B cell (primary cell): ENCODE data around the gene GASK1A. TPM values are rescaled to one million over a fixed set of nuclear protein-coding genes. Genes with fewer than 3 reads are reported as not detected.

Experiments
- ATAC-seq: fragments of 200-7000 bp; cut with Tn5 transposase; one replicate; pipeline ENCODE4 v1.10.0; 2021; ENCODE audit warnings: low read depth, mild to moderate bottlenecking, moderate number of reproducible peaks, moderate library complexity
- CTCF ChIA-PET: fragments of 350-600 bp; sonication (Branson Sonifier 250); formaldehyde crosslinking; loops from one replicate; lab custom pipeline; 2021; ENCODE audit warnings: antibody characterized with exemption, inconsistent platforms; lab: Charles Lee
- POLR2A ChIA-PET: fragments of 350-600 bp; sonication (Branson Sonifier 250); formaldehyde crosslinking; loops from one replicate; lab custom pipeline; 2021; ENCODE audit warnings: antibody characterized with exemption; lab: Charles Lee
- DNase-seq: peaks from one replicate; pipeline ENCODE4 v3.0.0; 2013
- H2AFZ ChIP-seq: 2 replicates; pipeline ENCODE4 v1.6.1; 2012; ENCODE audit warnings: mild to moderate bottlenecking, low read depth, low read length; ENCODE audit not compliant: insufficient read depth, poor library complexity, severe bottlenecking
- H3K27ac ChIP-seq, 2 donors: 1 replicate in 1 of 2; 2 replicates in 1 of 2; pipeline ENCODE4 v1.5.1; 2012 to 2013; ENCODE audit warnings: low read length in 2 of 2, mild to moderate bottlenecking in 2 of 2, moderate library complexity in 1 of 2
- H3K27me3 ChIP-seq, 4 experiments: fragments of 200-600 bp in 1 of 4; sonication (generic) in 1 of 4; replicated peaks in 1 of 4; 1 replicate in 2 of 4; 2 replicates in 2 of 4; pipeline versions ENCODE4 v1.6.1 to v1.7.0; 2013 to 2016; ENCODE audit warnings: low read length in 3 of 4, mild to moderate bottlenecking in 2 of 4, mixed read lengths in 1 of 4, moderate library complexity in 1 of 4; ENCODE audit not compliant: insufficient read depth in 4 of 4, control insufficient read depth in 3 of 4; ENCODE audit errors: control extremely low read depth in 1 of 4
- H3K36me3 ChIP-seq, 2 experiments: replicated peaks in 1 of 2; 1 replicate in 1 of 2; 2 replicates in 1 of 2; pipeline versions ENCODE4 v1.6.1 to v1.7.1; 2013; ENCODE audit warnings: low read length in 1 of 2; ENCODE audit not compliant: insufficient read depth in 2 of 2, control insufficient read depth in 1 of 2; ENCODE audit errors: control extremely low read depth in 1 of 2, extremely low read depth in 1 of 2
- H3K4me1 ChIP-seq, 2 donors: fragments of 200-600 bp in 1 of 2; sonication (generic) in 1 of 2; 1 replicate in 1 of 2; 2 replicates in 1 of 2; pipeline versions ENCODE4 v1.5.1 to v1.6.1; 2013 to 2017; ENCODE audit warnings: low read length in 2 of 2; ENCODE audit not compliant: control insufficient read depth in 2 of 2, insufficient read depth in 2 of 2
- H3K4me2 ChIP-seq: replicated peaks from 2 replicates; pipeline ENCODE3; 2012; ENCODE audit warnings: mild to moderate bottlenecking, low read depth, low read length; ENCODE audit not compliant: poor library complexity, severe bottlenecking
- H3K4me3 ChIP-seq, 5 experiments: fragments of 200-600 bp in 1 of 5; sonication (generic) in 1 of 5; 1 replicate in 3 of 5; 2 replicates in 2 of 5; pipeline versions ENCODE4 v1.5.1 to v1.7.0; 2011 to 2016; ENCODE audit warnings: low read length in 4 of 5, mild to moderate bottlenecking in 4 of 5, low read depth in 2 of 5, control low read depth in 1 of 5, moderate library complexity in 1 of 5; ENCODE audit not compliant: insufficient read depth in 1 of 5; ENCODE audit errors: control extremely low read depth in 1 of 5, extremely low read depth in 1 of 5
- H3K79me2 ChIP-seq: fragments of 200-600 bp; sonication (generic); one replicate; pipeline ENCODE4 v1.6.0; 2016; ENCODE audit warnings: low read length; ENCODE audit not compliant: control insufficient read depth, insufficient read depth
- H3K9ac ChIP-seq: fragments of 200-600 bp; sonication (generic); 2 replicates; pipeline ENCODE4 v1.6.1; 2017; ENCODE audit warnings: mild to moderate bottlenecking, low read length, moderate library complexity
- H3K9me3 ChIP-seq, 3 donors: one replicate each; pipeline versions ENCODE4 v1.6.1 to v1.7.1; 2013; ENCODE audit warnings: low read length in 2 of 3; ENCODE audit not compliant: control insufficient read depth in 2 of 3, insufficient read depth in 1 of 3; ENCODE audit errors: control extremely low read depth in 1 of 3
- H4K20me1 ChIP-seq: 2 replicates; pipeline ENCODE4 v1.6.0; 2012; ENCODE audit warnings: mild to moderate bottlenecking, low read length; ENCODE audit not compliant: insufficient read depth, control insufficient read depth, poor library complexity, severe bottlenecking
- H3K27ac Mint-ChIP-seq: one replicate; pipeline ENCODE4 v1.8.0; 2021; ENCODE audit warnings: mixed read lengths
- H3K27me3 Mint-ChIP-seq: one replicate; pipeline ENCODE4 v1.8.0; 2021; ENCODE audit warnings: mixed read lengths
- H3K4me1 Mint-ChIP-seq: one replicate; pipeline ENCODE4 v1.8.0; 2021; ENCODE audit warnings: mixed read lengths
- H3K4me3 Mint-ChIP-seq: one replicate; pipeline ENCODE4 v1.8.0; 2021; ENCODE audit warnings: mixed read lengths
- H3K9me3 Mint-ChIP-seq: one replicate; pipeline ENCODE4 v1.8.0; 2022; ENCODE audit warnings: mixed read lengths; ENCODE audit not compliant: insufficient read depth
- EZH2 ChIP-seq: IDR thresholded peaks from 2 replicates; pipeline ENCODE4 v1.6.1; 2012; ENCODE audit warnings: borderline replicate concordance, low read depth, mild to moderate bottlenecking, moderate library complexity, low read length; ENCODE audit not compliant: insufficient read depth, poor library complexity, severe bottlenecking
- WGBS: methylation state at CpG from one replicate; pipeline ENCODE4 v1.1.5; 2013; ENCODE audit warnings: missing lambda C conversion rate; ENCODE audit not compliant: insufficient coverage; 5-methylcytosine and 5-hydroxymethylcytosine counted together
- intact Hi-C: fragments of 100-400 bp; cut with micrococcal nuclease; formaldehyde crosslinking; loops from one replicate; pipeline ENCODE4 v1.10.0; 2022
- polyA plus RNA-seq: library from polyadenylated mRNA; depleted of rRNA; stranded (reverse); fragments of >200 nt; gene quantifications from 2 replicates; pipeline ENCODE4 v1.2.3, GENCODE V29; 2012
- total RNA-seq, 2 donors: library from RNA; stranded (reverse); fragments of 120-200 nt in 1 of 2; gene quantifications; 1 replicate in 1 of 2; 2 replicates in 1 of 2; pipeline versions ENCODE4 v1.2.3 to v1.2.4, GENCODE V29; 2013 to 2022
- TF ChIP-seq, protein P1 (sequence below): fragments of 200-600 bp; IDR thresholded peaks from one replicate; pipeline ENCODE4 v1.8.0; 2022; ENCODE audit warnings: antibody characterized with exemption, mild to moderate bottlenecking

GASK1A gene
- total and polyA plus RNA-seq, 2 donors (not counting 1 experiment from before 2014, with no cell fraction given), result not detected

DNA sequence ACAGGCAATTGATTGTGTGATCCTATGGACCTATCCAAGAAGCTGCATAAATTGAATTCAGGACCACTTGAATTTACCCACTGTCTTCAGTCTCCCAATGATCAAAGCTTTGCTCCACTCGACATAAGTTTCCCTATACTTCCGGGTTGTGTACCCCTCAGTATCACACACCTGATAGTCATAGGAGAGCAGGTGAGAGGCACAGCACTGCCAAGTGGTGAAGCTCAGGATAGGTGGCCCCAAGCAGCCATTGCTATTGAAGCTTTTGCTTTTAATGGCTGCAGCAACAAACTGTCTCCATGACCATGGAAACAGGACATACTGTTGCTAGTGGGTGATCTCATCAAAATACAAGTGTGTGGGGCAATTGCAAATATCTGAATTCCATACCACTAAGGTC, 27.7 kb downstream of the GASK1A start:
- H3K9me3 Mint-ChIP-seq, result no peaks in the 10 kb centered on the region
- Histone ChIP-seq H3K4me3 (no peak overlapping the region), H3K27ac (no peak overlapping the region), H3K9ac (no peak overlapping the region), H2AFZ (no peak overlapping the region), H3K36me3 (no peaks in the 10 kb centered on the region), H3K79me2 (no peaks in the 10 kb centered on the region), H3K4me1 (no peaks in the 10 kb centered on the region), H3K4me2 (no peak overlapping the region), H4K20me1 (no peaks in the 10 kb centered on the region), H3K27me3 (no peaks in the 10 kb centered on the region), H3K9me3 (peaks cover 0 to 4% (median 0%) of the 10 kb centered on the region in 3 donors)
- no peaks in the 10 kb centered on the region for H3K4me1 Mint-ChIP-seq
- ChIA-PET POLR2A (no interaction called here), CTCF (no interaction called here)
- DNase-seq (no peak), ATAC-seq (no peak)
- no peak overlapping the region for H3K4me3 Mint-ChIP-seq
- 100% methylated on average over 2 of the region's 2 CpGs for WGBS
- no peak overlapping the region for H3K27ac Mint-ChIP-seq
- peaks cover 15% of the 10 kb centered on the region for H3K27me3 Mint-ChIP-seq
- TF ChIP-seq, protein P1, sequence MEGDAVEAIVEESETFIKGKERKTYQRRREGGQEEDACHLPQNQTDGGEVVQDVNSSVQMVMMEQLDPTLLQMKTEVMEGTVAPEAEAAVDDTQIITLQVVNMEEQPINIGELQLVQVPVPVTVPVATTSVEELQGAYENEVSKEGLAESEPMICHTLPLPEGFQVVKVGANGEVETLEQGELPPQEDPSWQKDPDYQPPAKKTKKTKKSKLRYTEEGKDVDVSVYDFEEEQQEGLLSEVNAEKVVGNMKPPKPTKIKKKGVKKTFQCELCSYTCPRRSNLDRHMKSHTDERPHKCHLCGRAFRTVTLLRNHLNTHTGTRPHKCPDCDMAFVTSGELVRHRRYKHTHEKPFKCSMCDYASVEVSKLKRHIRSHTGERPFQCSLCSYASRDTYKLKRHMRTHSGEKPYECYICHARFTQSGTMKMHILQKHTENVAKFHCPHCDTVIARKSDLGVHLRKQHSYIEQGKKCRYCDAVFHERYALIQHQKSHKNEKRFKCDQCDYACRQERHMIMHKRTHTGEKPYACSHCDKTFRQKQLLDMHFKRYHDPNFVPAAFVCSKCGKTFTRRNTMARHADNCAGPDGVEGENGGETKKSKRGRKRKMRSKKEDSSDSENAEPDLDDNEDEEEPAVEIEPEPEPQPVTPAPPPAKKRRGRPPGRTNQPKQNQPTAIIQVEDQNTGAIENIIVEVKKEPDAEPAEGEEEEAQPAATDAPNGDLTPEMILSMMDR, result no peak
- no peak for TF ChIP-seq EZH2
- intact Hi-C loops, result no loop called here

- POLR2A ChIA-PET, result no interaction called here
Measured at GRCh38 chr3:43009547-43009946, 30.4 kb downstream of the GASK1A start.

More at GRCh38 chr3:43009547-43009946, 30.4 kb downstream of the GASK1A start:
- H3K36me3 ChIP-seq, result no peaks in the 10 kb centered on the region
- no peak overlapping the region for H3K27ac ChIP-seq
- H3K4me1 ChIP-seq, result no peaks in the 10 kb centered on the region
- CTCF ChIA-PET, result no interaction called here
- Mint-ChIP-seq H3K9me3 (no peaks in the 10 kb centered on the region), H3K4me3 (no peak overlapping the region), H3K27me3 (peaks cover 12% of the 10 kb centered on the region), H3K27ac (no peak overlapping the region), H3K4me1 (no peaks in the 10 kb centered on the region)
- no peak for ATAC-seq
- peaks cover 0 to 32% (median 13%) of the 10 kb centered on the region in 3 donors for H3K9me3 ChIP-seq
- DNase-seq, result no peak
- H4K20me1 ChIP-seq, result no peaks in the 10 kb centered on the region
- intact Hi-C loops, result no loop called here
- H3K27me3 ChIP-seq, result no peaks in the 10 kb centered on the region
- H3K9ac ChIP-seq, result no peak overlapping the region
- no peak overlapping the region for H3K4me3 ChIP-seq
- H2AFZ ChIP-seq, result no peak overlapping the region
- H3K79me2 ChIP-seq, result no peaks in the 10 kb centered on the region
- WGBS, result no CpG with 5 or more reads among the region's 3 CpGs
- H3K4me2 ChIP-seq, result no peak overlapping the region
- TF ChIP-seq EZH2, result no peak
- TF ChIP-seq, protein P1, result no peak
